ENCODE measurements around the gene CLEC12A.
"Not testable (repeated sequence)": the region's sequence is repeated elsewhere in the genome, so short reads cannot be mapped to it uniquely, and the experiment has no call there.

CLEC12A gene

GRCh38 chr12:9973949-9974348 is 2.7 kb downstream of the CLEC12A start:
- H3K4me3 ChIP-seq (ENCODE audit: low read length), result no peak overlapping the region
- no peaks in the 10 kb centered on the region for H3K27me3 ChIP-seq (ENCODE audit: control insufficient read depth, insufficient read depth, low read length)
- H3K4me1 ChIP-seq (ENCODE audit: control insufficient read depth, insufficient read depth, low read length), result no peaks in the 10 kb centered on the region
- H3K4me2 ChIP-seq (ENCODE audit: low read length), result no peak overlapping the region
- H3K9me3 ChIP-seq (replicated peaks; ENCODE audit: low read length), result no peaks in the 10 kb centered on the region
- no peaks in the 10 kb centered on the region for H3K36me3 ChIP-seq (ENCODE audit: insufficient read depth, low read length)
- no peak overlapping the region for H3K9ac ChIP-seq (ENCODE audit: low read depth, low read length)

GRCh38 chr12:9974731-9975130 is 3.5 kb downstream of the CLEC12A start:
- H3K27me3 ChIP-seq (ENCODE audit: control insufficient read depth, insufficient read depth, low read length); H3K9ac ChIP-seq (ENCODE audit: low read depth, low read length); H3K36me3 ChIP-seq (ENCODE audit: insufficient read depth, low read length); H3K4me1 ChIP-seq (ENCODE audit: control insufficient read depth, insufficient read depth, low read length); H3K4me2 ChIP-seq (ENCODE audit: low read length); H3K4me3 ChIP-seq (ENCODE audit: low read length); H3K9me3 ChIP-seq (replicated peaks; ENCODE audit: low read length): not testable (repeated sequence)

- H3K36me3 ChIP-seq (ENCODE audit: insufficient read depth, low read length), result no peaks in the 10 kb centered on the region
- no peaks in the 10 kb centered on the region for H3K9me3 ChIP-seq (replicated peaks; ENCODE audit: low read length)
- H3K4me1 ChIP-seq (ENCODE audit: control insufficient read depth, insufficient read depth, low read length), result no peaks in the 10 kb centered on the region
- no peak overlapping the region for H3K9ac ChIP-seq (ENCODE audit: low read depth, low read length)
- H3K27me3 ChIP-seq (ENCODE audit: control insufficient read depth, insufficient read depth, low read length), result no peaks in the 10 kb centered on the region
- no peak overlapping the region for H3K4me2 ChIP-seq (ENCODE audit: low read length)
- H3K4me3 ChIP-seq (ENCODE audit: low read length), result no peak overlapping the region
Observed at GRCh38 chr12:9975614-9976013, 4.4 kb downstream of the CLEC12A start.

GRCh38 chr12:9976626-9977025 is 5.4 kb downstream of the CLEC12A start:
- H3K9ac ChIP-seq (ENCODE audit: low read depth, low read length); H3K27me3 ChIP-seq (ENCODE audit: control insufficient read depth, insufficient read depth, low read length); H3K36me3 ChIP-seq (ENCODE audit: insufficient read depth, low read length); H3K4me3 ChIP-seq (ENCODE audit: low read length); H3K9me3 ChIP-seq (replicated peaks; ENCODE audit: low read length); H3K4me1 ChIP-seq (ENCODE audit: control insufficient read depth, insufficient read depth, low read length); H3K4me2 ChIP-seq (ENCODE audit: low read length): not testable (repeated sequence)

GRCh38 chr12:9977916-9978315 is 6.7 kb downstream of the CLEC12A start:
- no peaks in the 10 kb centered on the region for H3K27me3 ChIP-seq (ENCODE audit: control insufficient read depth, insufficient read depth, low read length)

GRCh38 chr12:9980126-9980525 is 8.9 kb downstream of the CLEC12A start:
- H3K4me1 ChIP-seq (ENCODE audit: control insufficient read depth, insufficient read depth, low read length), result no peaks in the 10 kb centered on the region
- no peak overlapping the region for H3K4me2 ChIP-seq (ENCODE audit: low read length)
- no peaks in the 10 kb centered on the region for H3K27me3 ChIP-seq (ENCODE audit: control insufficient read depth, insufficient read depth, low read length)
- no peaks in the 10 kb centered on the region for H3K36me3 ChIP-seq (ENCODE audit: insufficient read depth, low read length)
- no peaks in the 10 kb centered on the region for H3K9me3 ChIP-seq (replicated peaks; ENCODE audit: low read length)
- H3K4me3 ChIP-seq (ENCODE audit: low read length), result no peak overlapping the region
- H3K9ac ChIP-seq (ENCODE audit: low read depth, low read length), result no peak overlapping the region

More at GRCh38 chr12:9977916-9978315, 6.7 kb downstream of the CLEC12A start:
- Histone ChIP-seq H3K36me3 (ENCODE audit: insufficient read depth, low read length) (no peaks in the 10 kb centered on the region), H3K9me3 (replicated peaks; ENCODE audit: low read length) (no peaks in the 10 kb centered on the region), H3K4me2 (ENCODE audit: low read length) (no peak overlapping the region), H3K4me3 (ENCODE audit: low read length) (no peak overlapping the region), H3K9ac (ENCODE audit: low read depth, low read length) (no peak overlapping the region), H3K4me1 (ENCODE audit: control insufficient read depth, insufficient read depth, low read length) (no peaks in the 10 kb centered on the region)

- no peak overlapping the region for H3K4me2 ChIP-seq (ENCODE audit: low read length)
- no peak overlapping the region for H3K9ac ChIP-seq (ENCODE audit: low read depth, low read length)
- no peaks in the 10 kb centered on the region for H3K9me3 ChIP-seq (replicated peaks; ENCODE audit: low read length)
- H3K4me1 ChIP-seq (ENCODE audit: control insufficient read depth, insufficient read depth, low read length), result no peaks in the 10 kb centered on the region
- peaks cover 5% of the 10 kb centered on the region for H3K27me3 ChIP-seq (ENCODE audit: control insufficient read depth, insufficient read depth, low read length)
- H3K36me3 ChIP-seq (ENCODE audit: insufficient read depth, low read length), result no peaks in the 10 kb centered on the region
- H3K4me3 ChIP-seq (ENCODE audit: low read length), result no peak overlapping the region
Observed at GRCh38 chr12:9991876-9992275, 20.7 kb downstream of the CLEC12A start.

- Histone ChIP-seq H3K4me3 (ENCODE audit: low read length) (no peak overlapping the region), H3K36me3 (ENCODE audit: insufficient read depth, low read length) (no peaks in the 10 kb centered on the region), H3K27me3 (ENCODE audit: control insufficient read depth, insufficient read depth, low read length) (peaks cover 5% of the 10 kb centered on the region), H3K4me2 (ENCODE audit: low read length) (no peak overlapping the region), H3K4me1 (ENCODE audit: control insufficient read depth, insufficient read depth, low read length) (no peaks in the 10 kb centered on the region), H3K9me3 (replicated peaks; ENCODE audit: low read length) (no peaks in the 10 kb centered on the region), H3K9ac (ENCODE audit: low read depth, low read length) (no peak overlapping the region)
Observed at GRCh38 chr12:9992296-9992695, 21.1 kb downstream of the CLEC12A start.

GRCh38 chr12:9999016-9999415 is 27.8 kb downstream of the CLEC12A start, which contains the start of gene CLEC1B:
Gene CLEC1B (minus strand): TSS chr12:9999121. CDS start chr12:9999100, 21 bp downstream.
- Histone ChIP-seq H3K4me3 (ENCODE audit: low read length) (no peak within 1 kb of the TSS), H3K4me2 (ENCODE audit: low read length) (no peak within 1 kb of the TSS), H3K36me3 (ENCODE audit: insufficient read depth, low read length) (no peaks in the 10 kb centered on the region), H3K27me3 (ENCODE audit: control insufficient read depth, insufficient read depth, low read length) (no peaks in the 10 kb centered on the region), H3K4me1 (ENCODE audit: control insufficient read depth, insufficient read depth, low read length) (no peaks in the 10 kb centered on the region), H3K9ac (ENCODE audit: low read depth, low read length) (no peak within 1 kb of the TSS), H3K9me3 (replicated peaks; ENCODE audit: low read length) (no peaks in the 10 kb centered on the region)

GRCh38 chr12:10001171-10001776 is 30.1 kb downstream of the CLEC12A start:
- no peak overlapping the region for H3K4me3 ChIP-seq (ENCODE audit: low read length)
- no peak overlapping the region for H3K4me2 ChIP-seq (ENCODE audit: low read length)
- no peaks in the 10 kb centered on the region for H3K27me3 ChIP-seq (ENCODE audit: control insufficient read depth, insufficient read depth, low read length)
- no peak overlapping the region for H3K9ac ChIP-seq (ENCODE audit: low read depth, low read length)
- no peaks in the 10 kb centered on the region for H3K36me3 ChIP-seq (ENCODE audit: insufficient read depth, low read length)
- H3K9me3 ChIP-seq (replicated peaks; ENCODE audit: low read length), result no peaks in the 10 kb centered on the region
- H3K4me1 ChIP-seq (ENCODE audit: control insufficient read depth, insufficient read depth, low read length), result no peaks in the 10 kb centered on the region

GRCh38 chr12:10012630-10013330 is 41.6 kb downstream of the CLEC12A start:
- Histone ChIP-seq H3K4me3 (ENCODE audit: low read length) (no peak overlapping the region), H3K9me3 (replicated peaks; ENCODE audit: low read length) (no peaks in the 10 kb centered on the region), H3K9ac (ENCODE audit: low read depth, low read length) (no peak overlapping the region), H3K4me2 (ENCODE audit: low read length) (no peak overlapping the region), H3K27me3 (ENCODE audit: control insufficient read depth, insufficient read depth, low read length) (peaks cover 2% of the 10 kb centered on the region), H3K4me1 (ENCODE audit: control insufficient read depth, insufficient read depth, low read length) (peaks cover 12% of the 10 kb centered on the region), H3K36me3 (ENCODE audit: insufficient read depth, low read length) (no peaks in the 10 kb centered on the region)

GRCh38 chr12:10015450-10015849 is 44.2 kb downstream of the CLEC12A start:
- Histone ChIP-seq H3K36me3 (ENCODE audit: insufficient read depth, low read length) (no peaks in the 10 kb centered on the region), H3K27me3 (ENCODE audit: control insufficient read depth, insufficient read depth, low read length) (peaks cover 2% of the 10 kb centered on the region), H3K4me3 (ENCODE audit: low read length) (no peak overlapping the region), H3K9me3 (replicated peaks; ENCODE audit: low read length) (no peaks in the 10 kb centered on the region), H3K4me2 (ENCODE audit: low read length) (no peak overlapping the region), H3K4me1 (ENCODE audit: control insufficient read depth, insufficient read depth, low read length) (peaks cover 12% of the 10 kb centered on the region), H3K9ac (ENCODE audit: low read depth, low read length) (no peak overlapping the region)

All from skeletal muscle satellite cell (primary cell).